ENCODE measurements around the gene AIF1L.

DNA sequence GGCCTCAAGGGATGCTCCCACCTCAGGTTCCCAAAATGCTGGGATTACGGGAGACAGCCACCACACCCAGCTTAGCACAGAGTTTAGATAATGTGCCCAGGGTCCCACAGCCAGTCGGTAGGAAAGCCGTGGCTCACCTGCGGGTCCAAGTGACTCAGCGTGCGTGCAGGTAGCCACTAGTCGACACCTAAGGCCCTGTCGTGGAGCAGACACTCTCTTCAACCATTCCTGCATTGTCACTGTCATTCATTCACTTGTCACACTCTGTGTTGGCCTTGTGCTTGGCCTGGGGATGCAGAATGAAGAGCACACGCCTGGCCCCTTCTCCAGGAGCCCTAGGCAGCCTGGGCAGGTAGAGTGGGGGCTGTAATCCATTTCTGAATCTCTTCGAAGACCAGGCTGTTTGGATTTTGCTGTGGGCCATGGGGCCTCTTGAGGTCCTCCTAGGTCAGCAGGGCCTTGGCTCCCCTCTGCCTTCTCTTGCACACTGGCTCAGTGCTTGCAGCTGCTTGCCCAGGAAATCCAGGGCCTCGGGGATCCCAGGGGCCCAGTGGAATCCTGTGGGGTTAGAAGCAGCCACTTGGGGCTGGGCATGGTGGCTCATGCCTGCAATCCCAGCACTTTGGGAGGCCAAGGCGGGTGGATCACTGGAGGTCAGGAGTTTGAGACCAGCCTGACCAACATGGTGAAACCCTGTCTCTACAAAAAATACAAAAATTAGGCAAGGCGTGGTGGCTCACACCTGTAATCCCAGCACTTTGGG lies 6.1 kb upstream of the AIF1L start:
- TF ChIP-seq EZH2 (IDR thresholded peaks at IDR 0.05; ENCODE audit: insufficient read depth, poor library complexity, severe bottlenecking) (no peak), EZH2phosphoT487 (IDR thresholded peaks at IDR 0.05; ENCODE audit: insufficient read depth, low read depth) (no peak)
